Spleen (tissue), 7 donors: ENCODE results near the gene STYXL1.

ENCODE experiments used
- CTCF ChIP-seq, 11 experiments: fragments of 200-600 bp in 7 of 11; fragments of 450-650 bp in 4 of 11; sonication (generic) in 4 of 11; IDR thresholded peaks in 8 of 11; conservative IDR thresholded peaks in 3 of 11; 1 replicate in 7 of 11; 2 replicates in 4 of 11; pipeline versions ENCODE4 v1.4.0 to v1.8.0; 2016 to 2021; ENCODE audit warnings: antibody characterized with exemption in 11 of 11, inconsistent platforms in 4 of 11, mild to moderate bottlenecking in 1 of 11
- POLR2A ChIP-seq, 3 donors: fragments of 450-650 bp; IDR thresholded peaks; one replicate each; pipeline ENCODE4 v1.5.1; 2017; ENCODE audit warnings: antibody characterized with exemption in 3 of 3, mild to moderate bottlenecking in 1 of 3
- POLR2AphosphoS5 ChIP-seq, 3 donors: sonication (generic); formaldehyde crosslinking; IDR thresholded peaks; one replicate each; pipeline ENCODE4 v1.5.1; 2017; ENCODE audit warnings: antibody characterized with exemption in 3 of 3
- donor health status: DM: no; HTN: no; CAD: no; lungs with moderate emphysema.
- donor health status: DM: no; HTN: no; CAD: no.
- donor health status: DM: no; HTN: no; CAD: no.

GRCh38 chr7:76002139-76002538 is 45.7 kb downstream of the STYXL1 start:
- TF ChIP-seq CTCF (IDR thresholded peaks at IDR 0.05 in 8 of 11, conservative IDR thresholded peaks at IDR 0.05 in 3 of 11) (no peak), POLR2A (IDR thresholded peaks at IDR 0.05) (no peak), POLR2AphosphoS5 (IDR thresholded peaks at IDR 0.05) (no peak)
